T-helper 22 cell (primary cell): ENCODE measurements around the gene HMGCL.

ENCODE experiments used
- DNase-seq: peaks from one replicate; pipeline ENCODE4 v3.0.0-alpha.2; 2020; ENCODE audit warnings: low read depth

Gene HMGCL

GRCh38 chr1:23774174-23774880 is 50.9 kb downstream of the HMGCL start:
- no peak for DNase-seq

GRCh38 chr1:23772854-23773242 is 52.4 kb downstream of the HMGCL start:
- no peak for DNase-seq

DNA sequence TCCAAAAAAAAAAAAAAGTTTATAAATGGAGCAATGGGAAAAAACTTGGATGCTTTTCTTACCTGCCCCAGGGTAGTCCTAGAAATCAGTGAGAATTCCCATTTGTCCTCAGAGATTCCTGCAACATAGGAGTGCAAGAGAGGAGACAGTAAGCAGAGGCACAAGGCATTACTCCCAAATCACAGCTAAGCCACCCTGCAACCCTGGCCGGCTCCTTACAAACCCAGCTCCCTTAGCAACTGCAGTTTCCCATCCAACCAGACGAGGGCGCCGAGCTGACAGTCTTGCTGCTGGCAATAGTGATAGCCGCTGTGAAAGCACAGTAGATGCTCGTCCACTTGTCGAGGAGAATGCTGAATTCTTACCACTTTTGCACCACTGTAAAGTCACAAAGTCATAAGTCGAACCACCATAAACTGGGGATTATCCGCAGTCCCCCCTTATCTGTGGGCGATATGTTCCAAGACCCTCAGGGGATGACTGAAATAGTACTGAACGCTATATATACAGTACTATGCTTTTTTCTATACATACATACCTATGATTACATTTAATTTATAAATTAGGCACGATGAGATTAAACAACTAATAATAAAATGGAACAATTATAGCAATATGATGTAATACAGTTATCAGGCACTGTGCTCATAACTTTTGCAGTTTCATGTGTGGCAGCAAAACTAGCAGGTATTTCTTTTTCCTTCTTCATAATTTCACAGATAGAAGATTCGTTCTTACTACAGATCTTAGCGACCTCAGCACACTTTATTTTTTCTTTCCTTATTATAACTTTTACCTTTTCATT is 53.0 kb downstream of the HMGCL start:
- DNase-seq: peak; percentile 61

- no peak for DNase-seq
These were observed 56.5 kb downstream of the HMGCL start for GRCh38 chr1:23768733-23769132.

DNA sequence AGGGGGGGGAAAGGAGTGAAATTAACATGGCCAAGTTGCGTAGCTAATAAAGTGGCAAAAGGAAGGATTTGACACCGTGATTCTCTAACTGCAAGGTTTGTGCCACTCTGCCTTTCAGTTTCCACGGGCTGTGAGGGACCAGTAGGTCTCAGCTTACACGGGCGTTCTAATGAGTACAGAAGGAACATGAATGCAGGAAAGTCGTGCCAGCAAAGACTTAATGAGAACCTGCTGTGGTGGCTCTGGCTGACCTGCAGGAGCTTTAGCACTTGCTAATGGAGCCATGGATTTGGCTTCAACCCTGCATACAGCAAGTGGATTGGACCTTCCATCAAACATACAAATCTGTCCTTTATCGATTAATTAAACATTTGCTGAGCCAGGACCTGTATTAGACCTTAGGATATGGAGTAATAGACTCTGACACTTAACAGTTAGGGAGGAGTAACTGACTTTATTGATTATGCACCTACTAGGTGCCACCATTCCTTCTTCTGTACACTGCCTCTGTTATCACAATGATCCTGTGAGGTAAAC is 62.1 kb downstream of the HMGCL start:
- DNase-seq: no peak

DNA sequence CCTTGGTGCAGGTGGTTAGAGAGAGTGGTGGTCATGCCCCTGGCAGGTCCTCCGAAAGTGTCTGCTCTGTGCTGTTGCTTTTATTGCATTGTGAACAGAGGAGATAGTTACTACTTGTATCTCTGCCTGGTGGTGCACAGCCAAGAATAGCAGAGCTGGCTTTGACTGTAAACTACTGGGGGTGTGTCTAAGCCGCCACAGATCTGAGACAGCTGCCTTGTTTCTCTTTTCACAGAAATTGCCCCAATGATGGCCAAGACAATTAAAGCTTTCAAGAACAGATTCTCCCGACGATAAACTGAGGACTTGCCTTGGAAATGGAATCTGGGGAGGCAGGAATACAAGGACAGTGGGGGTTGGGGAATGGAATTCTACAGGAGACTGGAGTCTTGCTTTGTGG is 66.0 kb downstream of the HMGCL start:
- no peak for DNase-seq

DNA sequence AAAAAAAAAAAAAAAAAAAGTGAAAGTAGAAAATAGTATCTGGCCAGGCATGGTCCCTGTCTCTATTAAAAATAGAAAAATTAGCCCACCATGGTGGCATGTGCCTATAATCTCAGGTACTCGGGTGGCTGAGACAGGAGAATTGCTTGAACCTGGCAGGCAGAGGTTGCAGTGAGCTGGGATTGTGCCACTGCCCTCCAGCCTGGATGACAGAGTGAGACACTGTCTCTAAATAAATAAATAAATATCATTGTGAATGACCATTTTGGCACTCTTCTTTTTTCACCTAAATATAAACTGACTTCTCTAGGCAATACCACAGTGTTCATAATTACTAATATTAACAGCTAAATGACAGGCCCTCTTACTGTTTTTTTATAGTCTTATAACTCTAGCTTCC is 67.4 kb downstream of the HMGCL start:
- DNase-seq: no peak

GRCh38 chr1:23756676-23757075 is 68.6 kb downstream of the HMGCL start:
- DNase-seq: no peak

GRCh38 chr1:23752909-23753308 is 72.3 kb downstream of the HMGCL start:
- DNase-seq: no peak
